ENCODE data around the gene OTUB1.
"Not testable (repeated sequence)": the region's sequence is repeated elsewhere in the genome, so short reads cannot be mapped to it uniquely, and the experiment has no call there.

OTUB1 gene

GRCh38 chr11:64026575-64027205 lies 40.5 kb downstream of the OTUB1 start:
- DNase-seq = no peak

- no peak for DNase-seq
These were observed 41.6 kb downstream of the OTUB1 start for GRCh38 chr11:64027651-64028397.

- DNase-seq = peak; percentile 42
These were observed 42.3 kb downstream of the OTUB1 start for GRCh38 chr11:64028398-64029115.

GRCh38 chr11:64029773-64030172 lies 43.5 kb downstream of the OTUB1 start:
- no peak for DNase-seq

GRCh38 chr11:64031001-64031400 lies 44.8 kb downstream of the OTUB1 start:
- DNase-seq = no peak

GRCh38 chr11:64032050-64032449 lies 45.8 kb downstream of the OTUB1 start:
- peak; percentile 20 for DNase-seq

GRCh38 chr11:64034411-64034811 lies 48.2 kb downstream of the OTUB1 start:
- DNase-seq = no peak

- no peak for DNase-seq
These were observed 48.9 kb downstream of the OTUB1 start for GRCh38 chr11:64035081-64035524.

GRCh38 chr11:64035576-64035975 lies 49.3 kb downstream of the OTUB1 start, which contains the start of gene FLRT1:
FLRT1 (plus strand) TSS chr11:64035931; CDS start chr11:64116268, 80,337 bp downstream.
- DNase-seq = no peak

GRCh38 chr11:64036087-64037026 lies 50.1 kb downstream of the OTUB1 start:
- peak; percentile 52 for DNase-seq

GRCh38 chr11:64037027-64037634 lies 50.9 kb downstream of the OTUB1 start:
- no peak for DNase-seq

GRCh38 chr11:64038500-64038899 lies 52.3 kb downstream of the OTUB1 start:
- no peak for DNase-seq

- DNase-seq = no peak
These were observed 52.9 kb downstream of the OTUB1 start for GRCh38 chr11:64039012-64039665.

- no peak for DNase-seq
These were observed 54.6 kb downstream of the OTUB1 start for GRCh38 chr11:64040684-64041322.

- no peak for DNase-seq
These were observed 55.6 kb downstream of the OTUB1 start for GRCh38 chr11:64041846-64042245.

- DNase-seq = no peak
These were observed 56.1 kb downstream of the OTUB1 start for GRCh38 chr11:64042301-64042700.

- no peak for DNase-seq
These were observed 57.3 kb downstream of the OTUB1 start for GRCh38 chr11:64043545-64043944.

- no peak for DNase-seq
These were observed 58.6 kb downstream of the OTUB1 start for GRCh38 chr11:64044730-64045393.

GRCh38 chr11:64045700-64046099 lies 59.5 kb downstream of the OTUB1 start:
- DNase-seq = no peak

- DNase-seq = not testable (repeated sequence)
These were observed 61.1 kb downstream of the OTUB1 start for GRCh38 chr11:64047373-64047772.
